SK-N-SH (cell line): Measurements from ENCODE around the gene PTPRD. TPM values are rescaled to one million over a fixed set of nuclear protein-coding genes. Genes with fewer than 3 reads are reported as not detected.

Source experiments
- CTCF ChIA-PET: fragments of 300-600, 350-600 bp; formaldehyde crosslinking; extraction: SDS; loops from one replicate; lab custom pipeline; 2021; lab: Yijun Ruan, JAX
- POLR2A ChIA-PET: fragments of 350-600 bp; sonication (Branson Sonifier 250); formaldehyde crosslinking; extraction: SDS; loops from one replicate; lab custom pipeline; 2020; ENCODE audit warnings: antibody characterized with exemption, inconsistent platforms; lab: Yijun Ruan, JAX
- DNase-seq: peaks from one replicate; pipeline ENCODE4 v3.0.0; 2012
- H2AFZ ChIP-seq: fragments of 200-600 bp; sonication (generic); 2 replicates; pipeline ENCODE4 v1.8.1; 2016; ENCODE audit warnings: antibody characterized with exemption, mild to moderate bottlenecking, low read depth
- H3F3A ChIP-seq: fragments of 200-600 bp; sonication (generic); replicated peaks from 2 replicates; pipeline ENCODE3; 2016; ENCODE audit warnings: antibody characterized with exemption, mild to moderate bottlenecking; ENCODE audit not compliant: insufficient read depth
- H3K27ac ChIP-seq, 2 experiments: fragments of 200-500 bp in 1 of 2; fragments of 200-600 bp in 1 of 2; sonication (Bioruptor generic) in 1 of 2; sonication (generic), shearing (Covaris generic) in 1 of 2; 2 replicates each; pipeline versions ENCODE4 v1.5.1 to v1.6.1; 2014 to 2016; ENCODE audit warnings: low read depth in 2 of 2, inconsistent platforms in 1 of 2, low read length in 1 of 2, mild to moderate bottlenecking in 1 of 2, mixed read lengths in 1 of 2
- H3K27me3 ChIP-seq: fragments of 200-600 bp; sonication (generic), shearing (Covaris generic); 2 replicates; pipeline ENCODE4 v1.6.1; 2016; ENCODE audit warnings: mixed run types; ENCODE audit not compliant: insufficient read depth
- H3K36me3 ChIP-seq, 2 experiments: fragments of 200-500 bp in 1 of 2; fragments of 200-600 bp in 1 of 2; sonication (Bioruptor generic) in 1 of 2; sonication (generic) in 1 of 2; replicated peaks in 1 of 2; 2 replicates each; pipeline versions ENCODE3 to v1.5.1; 2014 to 2016; ENCODE audit warnings: low read length in 1 of 2, mild to moderate bottlenecking in 1 of 2; ENCODE audit not compliant: insufficient read depth in 2 of 2, control insufficient read depth in 1 of 2
- H3K4me1 ChIP-seq, 2 experiments: fragments of 200-500 bp in 1 of 2; fragments of 200-600 bp in 1 of 2; sonication (Bioruptor generic) in 1 of 2; sonication (generic), shearing (Covaris generic) in 1 of 2; 2 replicates each; pipeline versions ENCODE4 v1.5.1 to v1.6.1; 2014 to 2016; ENCODE audit warnings: low read depth in 1 of 2, low read length in 1 of 2, mixed run types in 1 of 2; ENCODE audit not compliant: insufficient read depth in 2 of 2, control insufficient read depth in 1 of 2
- H3K4me2 ChIP-seq: fragments of 200-600 bp; sonication (generic), shearing (Covaris generic); 2 replicates; pipeline ENCODE4 v1.6.1; 2017; ENCODE audit warnings: mixed run types
- H3K4me3 ChIP-seq, 2 experiments: fragments of 200-500 bp in 1 of 2; fragments of 200-600 bp in 1 of 2; sonication (Bioruptor generic) in 1 of 2; sonication (generic), shearing (Covaris generic) in 1 of 2; 2 replicates each; pipeline versions ENCODE4 v1.5.1 to v1.8.1; 2014 to 2016; ENCODE audit warnings: low read depth in 2 of 2, inconsistent platforms in 1 of 2, low read length in 1 of 2, mild to moderate bottlenecking in 1 of 2, mixed read lengths in 1 of 2, moderate library complexity in 1 of 2
- H3K79me2 ChIP-seq: fragments of 200-600 bp; sonication (generic); 2 replicates; pipeline ENCODE4 v1.8.1; 2017; ENCODE audit warnings: mild to moderate bottlenecking; ENCODE audit not compliant: insufficient read depth
- H3K9ac ChIP-seq: fragments of 200-600 bp; sonication (generic); 2 replicates; pipeline ENCODE4 v1.6.1; 2017; ENCODE audit warnings: mixed run types
- H3K9me2 ChIP-seq: fragments of 200-600 bp; sonication (generic); 2 replicates; pipeline ENCODE4 v1.6.1; 2017; ENCODE audit warnings: mixed run types
- H3K9me3 ChIP-seq: fragments of 200-600 bp; sonication (generic); 2 replicates; pipeline ENCODE4 v1.6.1; 2017; ENCODE audit warnings: mixed run types, mild to moderate bottlenecking, moderate library complexity
- H4K20me1 ChIP-seq: fragments of 200-600 bp; sonication (generic); 2 replicates; pipeline ENCODE4 v1.6.1; 2017; ENCODE audit warnings: mild to moderate bottlenecking, mixed run types; ENCODE audit not compliant: insufficient read depth
- CHD2 ChIP-seq: fragments of 150-350 bp; IDR thresholded peaks from 2 replicates; pipeline ENCODE4 v1.6.1; 2018; ENCODE audit warnings: low read length; ENCODE audit not compliant: partially characterized antibody
- ELF1 ChIP-seq: IDR thresholded peaks from 2 replicates; pipeline ENCODE4 v1.4.0; 2012
- EP300 ChIP-seq, 2 experiments: IDR thresholded peaks; 2 replicates each; pipeline versions ENCODE4 v1.4.0 to v1.6.1; 2012; ENCODE audit warnings: borderline replicate concordance in 1 of 2, low read depth in 1 of 2, low read length in 1 of 2
- EZH2phosphoT487 ChIP-seq: fragments of 200-600 bp; sonication (generic); IDR thresholded peaks from 2 replicates; pipeline ENCODE4 v1.6.1; 2017; ENCODE audit warnings: low read depth, mixed run types, mild to moderate bottlenecking, antibody characterized with exemption, moderate library complexity, borderline replicate concordance
- FOXJ3 ChIP-seq: sonication (generic); formaldehyde crosslinking; IDR thresholded peaks from 2 replicates; pipeline ENCODE4 v1.5.1; 2020; ENCODE audit warnings: mild to moderate bottlenecking, missing genetic modification reagents
- FOXM1 ChIP-seq: IDR thresholded peaks from 2 replicates; pipeline ENCODE4 v1.4.0; 2012; ENCODE audit warnings: low read depth, mild to moderate bottlenecking
- IRF3 ChIP-seq: fragments of 150-350 bp; IDR thresholded peaks from 2 replicates; pipeline ENCODE4 v1.6.1; 2016; ENCODE audit warnings: mild to moderate bottlenecking, low read depth, low read length
- JUND ChIP-seq: IDR thresholded peaks from 2 replicates; pipeline ENCODE4 v1.4.0; 2012
- MAX ChIP-seq: IDR thresholded peaks from 2 replicates; pipeline ENCODE4 v1.4.0; 2012; ENCODE audit warnings: low read depth
- MXI1 ChIP-seq: IDR thresholded peaks from 2 replicates; pipeline ENCODE4 v1.6.1; 2012; ENCODE audit warnings: mild to moderate bottlenecking, low read depth, low read length, improper control_type of control experiment
- NRF1 ChIP-seq: IDR thresholded peaks from 2 replicates; pipeline ENCODE4 v1.6.1; 2012; ENCODE audit warnings: low read depth, mild to moderate bottlenecking, low read length
- RCOR1 ChIP-seq: fragments of 150-350 bp; IDR thresholded peaks from 2 replicates; pipeline ENCODE4 v1.6.1; 2017; ENCODE audit warnings: antibody characterized with exemption, low read length
- RXRA ChIP-seq: IDR thresholded peaks from 2 replicates; pipeline ENCODE4 v1.4.0; 2012; ENCODE audit warnings: low read depth, mild to moderate bottlenecking, borderline replicate concordance
- SIN3A ChIP-seq: IDR thresholded peaks from 2 replicates; pipeline ENCODE4 v1.6.1; 2012; ENCODE audit warnings: low read depth, mild to moderate bottlenecking, low read length, moderate library complexity, borderline replicate concordance
- TCF12 ChIP-seq: IDR thresholded peaks from 2 replicates; pipeline ENCODE4 v1.4.0; 2012
- TEAD4 ChIP-seq: IDR thresholded peaks from 2 replicates; pipeline ENCODE4 v1.4.0; 2012; ENCODE audit warnings: mild to moderate bottlenecking, borderline replicate concordance; ENCODE audit not compliant: insufficient read depth
- USF1 ChIP-seq: IDR thresholded peaks from 2 replicates; pipeline ENCODE4 v1.4.0; 2012; ENCODE audit warnings: low read depth, borderline replicate concordance
- ZBTB33 ChIP-seq: IDR thresholded peaks from 2 replicates; pipeline ENCODE4 v1.4.0; 2012; ENCODE audit warnings: low read depth, borderline replicate concordance
- WGBS: methylation state at CpG from one replicate; pipeline ENCODE4 v1.1.6; 2017; ENCODE audit warnings: low lambda C conversion rate; 5-methylcytosine and 5-hydroxymethylcytosine counted together
- polyA plus RNA-seq, 3 experiments: library from polyadenylated mRNA; depleted of rRNA; stranded (reverse); fragments of >200 nt; gene quantifications; 2 replicates each; pipeline ENCODE4 v1.2.3, GENCODE V29; 2012

Gene PTPRD
- polyA plus RNA-seq, 1 of the 3 experiments (the other 2 are of a cell fraction): 0.15 TPM

GRCh38 chr9:8769153-8769552 lies 1843.6 kb downstream of the PTPRD start:
- Histone ChIP-seq H3K4me2 (no peak overlapping the region), H3K4me3 (no peak overlapping the region), H3K79me2 (no peaks in the 10 kb centered on the region), H3K9ac (no peak overlapping the region), H3K27me3 (no peaks in the 10 kb centered on the region), H3K9me3 (no peaks in the 10 kb centered on the region), H3K36me3 (no peaks in the 10 kb centered on the region), H3K9me2 (no peaks in the 10 kb centered on the region), H3K27ac (no peak overlapping the region), H3F3A (no peaks in the 10 kb centered on the region), H4K20me1 (no peaks in the 10 kb centered on the region), H2AFZ (no peak overlapping the region), H3K4me1 (peaks cover 0 to 2% of the 10 kb centered on the region in 2 experiments; a peak in 1 of 4 replicates)
- ChIA-PET CTCF (no interaction called here), POLR2A (no interaction called here)
- WGBS: 62% methylated on average over 4 of the region's 4 CpGs
- no peak for TF ChIP-seq ELF1
- no peak for TF ChIP-seq TCF12
- TF ChIP-seq FOXJ3 (CRISPR knock-in tag): no peak
- no peak for TF ChIP-seq EP300 (IDR thresholded peaks at IDR 0.05; ENCODE audit: borderline replicate concordance in 1 of 2, low read depth in 1 of 2, low read length in 1 of 2)
- no peak for TF ChIP-seq MXI1
- TF ChIP-seq SIN3A: no peak
- TF ChIP-seq CHD2: no peak
- TF ChIP-seq RCOR1: no peak
- TF ChIP-seq RXRA: no peak
- TF ChIP-seq EZH2phosphoT487: no peak
- TF ChIP-seq MAX: no peak
- DNase-seq: no peak

- Histone ChIP-seq H3K36me3 (no peaks in the 10 kb centered on the region), H3K4me2 (no peak overlapping the region), H3K4me3 (no peak overlapping the region), H3K27ac (no peak overlapping the region), H3K9ac (no peak overlapping the region), H3K9me2 (no peaks in the 10 kb centered on the region), H2AFZ (no peak overlapping the region), H4K20me1 (no peaks in the 10 kb centered on the region), H3K9me3 (no peaks in the 10 kb centered on the region), H3F3A (no peaks in the 10 kb centered on the region), H3K79me2 (no peaks in the 10 kb centered on the region), H3K27me3 (no peaks in the 10 kb centered on the region), H3K4me1 (peaks cover 0 to 2% of the 10 kb centered on the region in 2 experiments; a peak in 1 of 4 replicates)
- ChIA-PET POLR2A (no interaction called here), CTCF (no interaction called here)
- WGBS: 30% methylated on average over 3 of the region's 3 CpGs
- no peak for TF ChIP-seq FOXM1
- TF ChIP-seq TEAD4: no peak
- no peak for TF ChIP-seq JUND
- no peak for TF ChIP-seq MAX
- TF ChIP-seq MXI1: no peak
- TF ChIP-seq NRF1: no peak
- no peak for TF ChIP-seq USF1
- no peak for TF ChIP-seq ZBTB33
- TF ChIP-seq IRF3: no peak
- no peak for DNase-seq
These were observed 1846.7 kb downstream of the PTPRD start for GRCh38 chr9:8766096-8766495.
